ENCODE measurements around the gene STAC. TPM values are rescaled to one million over a fixed set of nuclear protein-coding genes. Genes with fewer than 3 reads are reported as not detected.
A peak's percentile ranks its signal among the peaks of the same experiment; 100 is the strongest.
"Not testable (repeated sequence)": the region's sequence is repeated elsewhere in the genome, so short reads cannot be mapped to it uniquely, and the experiment has no call there.

The STAC gene
- total and polyA plus RNA-seq, 4 donors = 9.1 to 14.2 (median 12.0) TPM

- intact Hi-C loops (cut with DNase I) = no loop called here
- DNase-seq (no peak), ATAC-seq (ENCODE audit: low FRiP score) (peak; percentile 79)
- H3K4me3 ChIP-seq (ENCODE audit: low read length in 2 of 2) = no peak overlapping the region
- H3K9me3 ChIP-seq (ENCODE audit: control insufficient read depth, low read length) = no peaks in the 10 kb centered on the region
- H3K27me3 ChIP-seq (ENCODE audit: control insufficient read depth in 1 of 2, insufficient read depth in 2 of 2, low read length in 1 of 2) = no peaks in the 10 kb centered on the region
- 7 to 9% methylated on average over 2 of the region's 2 CpGs for whole genome bisulfite sequencing, 2 donors
- peaks cover 0 to 6% of the 10 kb centered on the region in 2 donors for H3K36me3 ChIP-seq (ENCODE audit: control insufficient read depth in 1 of 2, insufficient read depth in 2 of 2, low read length in 1 of 2)
- H3K27ac ChIP-seq (ENCODE audit: low read depth in 1 of 2, low read length in 2 of 2) = no peak overlapping the region
- H3K4me1 ChIP-seq (ENCODE audit: control insufficient read depth in 1 of 2, insufficient read depth in 2 of 2, low read length in 2 of 2) = peaks cover 0 to 6% of the 10 kb centered on the region in 2 donors
Observed at GRCh38 chr3:36496684-36497633, 116.7 kb downstream of the STAC start.

- DNase-seq; H3K36me3 ChIP-seq (ENCODE audit: control insufficient read depth in 1 of 2, insufficient read depth in 2 of 2, low read length in 1 of 2); H3K4me1 ChIP-seq (ENCODE audit: control insufficient read depth in 1 of 2, insufficient read depth in 2 of 2, low read length in 2 of 2); ATAC-seq (ENCODE audit: low FRiP score); H3K4me3 ChIP-seq (ENCODE audit: low read length in 2 of 2); H3K9me3 ChIP-seq (ENCODE audit: control insufficient read depth, low read length); intact Hi-C loops (cut with DNase I); H3K27ac ChIP-seq (ENCODE audit: low read depth in 1 of 2, low read length in 2 of 2); H3K27me3 ChIP-seq (ENCODE audit: control insufficient read depth in 1 of 2, insufficient read depth in 2 of 2, low read length in 1 of 2): not testable (repeated sequence)
- whole genome bisulfite sequencing, 2 donors = 94 to 96% methylated on average over 2 of the region's 2 CpGs
Observed at GRCh38 chr3:36500053-36500452, 119.7 kb downstream of the STAC start.

GRCh38 chr3:36501616-36502015, 121.3 kb downstream of the STAC start:
- ATAC-seq (ENCODE audit: low FRiP score) = no peak
- Histone ChIP-seq H3K4me1 (ENCODE audit: control insufficient read depth in 1 of 2, insufficient read depth in 2 of 2, low read length in 2 of 2) (no peaks in the 10 kb centered on the region), H3K36me3 (ENCODE audit: control insufficient read depth in 1 of 2, insufficient read depth in 2 of 2, low read length in 1 of 2) (peaks cover 3 to 7% of the 10 kb centered on the region in 2 donors), H3K27ac (ENCODE audit: low read depth in 1 of 2, low read length in 2 of 2) (no peak overlapping the region), H3K9me3 (ENCODE audit: control insufficient read depth, low read length) (peaks cover 2% of the 10 kb centered on the region), H3K4me3 (ENCODE audit: low read length in 2 of 2) (no peak overlapping the region), H3K27me3 (ENCODE audit: control insufficient read depth in 1 of 2, insufficient read depth in 2 of 2, low read length in 1 of 2) (no peaks in the 10 kb centered on the region)
- intact Hi-C loops (cut with DNase I) = no loop called here
- DNase-seq = no peak
- WGBS, 2 donors = 93 to 97% methylated on average over 1 of the region's 1 CpG

GRCh38 chr3:36505393-36505792, 125.1 kb downstream of the STAC start:
- Histone ChIP-seq H3K4me3 (ENCODE audit: low read length in 2 of 2) (no peak overlapping the region), H3K27ac (ENCODE audit: low read depth in 1 of 2, low read length in 2 of 2) (no peak overlapping the region), H3K36me3 (ENCODE audit: control insufficient read depth in 1 of 2, insufficient read depth in 2 of 2, low read length in 1 of 2) (peaks cover 3 to 7% of the 10 kb centered on the region in 2 donors), H3K27me3 (ENCODE audit: control insufficient read depth in 1 of 2, insufficient read depth in 2 of 2, low read length in 1 of 2) (no peaks in the 10 kb centered on the region), H3K4me1 (ENCODE audit: control insufficient read depth in 1 of 2, insufficient read depth in 2 of 2, low read length in 2 of 2) (no peaks in the 10 kb centered on the region), H3K9me3 (ENCODE audit: control insufficient read depth, low read length) (peaks cover 2% of the 10 kb centered on the region)
- DNase-seq (no peak), ATAC-seq (ENCODE audit: low FRiP score) (no peak)
- 95% methylated on average over 2 of the region's 2 CpGs for WGBS, 2 donors
- intact Hi-C loops (cut with DNase I) = no loop called here

GRCh38 chr3:36511791-36512486, 131.6 kb downstream of the STAC start:
- H3K36me3 ChIP-seq (ENCODE audit: control insufficient read depth in 1 of 2, insufficient read depth in 2 of 2, low read length in 1 of 2) = no peaks in the 10 kb centered on the region
- no peaks in the 10 kb centered on the region for H3K4me1 ChIP-seq (ENCODE audit: control insufficient read depth in 1 of 2, insufficient read depth in 2 of 2, low read length in 2 of 2)
- 42 to 55% methylated on average over 5 of the region's 5 CpGs for WGBS, 2 donors
- no peak overlapping the region for H3K27ac ChIP-seq (ENCODE audit: low read depth in 1 of 2, low read length in 2 of 2)
- DNase-seq (no peak), ATAC-seq (ENCODE audit: low FRiP score) (no peak)
- H3K27me3 ChIP-seq (ENCODE audit: control insufficient read depth in 1 of 2, insufficient read depth in 2 of 2, low read length in 1 of 2) = no peaks in the 10 kb centered on the region
- no peak overlapping the region for H3K4me3 ChIP-seq (ENCODE audit: low read length in 2 of 2)
- no peaks in the 10 kb centered on the region for H3K9me3 ChIP-seq (ENCODE audit: control insufficient read depth, low read length)
- intact Hi-C loops (cut with DNase I) = no loop called here

- intact Hi-C loops (cut with DNase I) = no loop called here
- H3K4me3 ChIP-seq (ENCODE audit: low read length in 2 of 2) = no peak overlapping the region
- no peaks in the 10 kb centered on the region for H3K36me3 ChIP-seq (ENCODE audit: control insufficient read depth in 1 of 2, insufficient read depth in 2 of 2, low read length in 1 of 2)
- H3K4me1 ChIP-seq (ENCODE audit: control insufficient read depth in 1 of 2, insufficient read depth in 2 of 2, low read length in 2 of 2) = no peaks in the 10 kb centered on the region
- no peaks in the 10 kb centered on the region for H3K27me3 ChIP-seq (ENCODE audit: control insufficient read depth in 1 of 2, insufficient read depth in 2 of 2, low read length in 1 of 2)
- DNase-seq (no peak), ATAC-seq (ENCODE audit: low FRiP score) (no peak)
- 33 to 35% methylated on average over 3 of the region's 3 CpGs for WGBS, 2 donors
- no peaks in the 10 kb centered on the region for H3K9me3 ChIP-seq (ENCODE audit: control insufficient read depth, low read length)
- H3K27ac ChIP-seq (ENCODE audit: low read depth in 1 of 2, low read length in 2 of 2) = no peak overlapping the region
Observed at GRCh38 chr3:36512555-36512954, 132.3 kb downstream of the STAC start.

- no peak overlapping the region for H3K27ac ChIP-seq (ENCODE audit: low read depth in 1 of 2, low read length in 2 of 2)
- H3K4me1 ChIP-seq (ENCODE audit: control insufficient read depth in 1 of 2, insufficient read depth in 2 of 2, low read length in 2 of 2) = no peaks in the 10 kb centered on the region
- ATAC-seq (ENCODE audit: low FRiP score) (no peak), DNase-seq (no peak)
- no peaks in the 10 kb centered on the region for H3K27me3 ChIP-seq (ENCODE audit: control insufficient read depth in 1 of 2, insufficient read depth in 2 of 2, low read length in 1 of 2)
- WGBS, 2 donors = 96 to 100% methylated on average over 1 of the region's 1 CpG
- H3K36me3 ChIP-seq (ENCODE audit: control insufficient read depth in 1 of 2, insufficient read depth in 2 of 2, low read length in 1 of 2) = peaks cover 0 to 2% of the 10 kb centered on the region in 2 donors
- no peaks in the 10 kb centered on the region for H3K9me3 ChIP-seq (ENCODE audit: control insufficient read depth, low read length)
- no peak overlapping the region for H3K4me3 ChIP-seq (ENCODE audit: low read length in 2 of 2)
- intact Hi-C loops (cut with DNase I) = no loop called here
Observed at GRCh38 chr3:36514171-36514570, 133.9 kb downstream of the STAC start.

- H3K27ac ChIP-seq (ENCODE audit: low read depth in 1 of 2, low read length in 2 of 2) = no peak overlapping the region
- H3K9me3 ChIP-seq (ENCODE audit: control insufficient read depth, low read length) = no peaks in the 10 kb centered on the region
- DNase-seq (no peak), ATAC-seq (ENCODE audit: low FRiP score) (no peak)
- intact Hi-C loops (cut with DNase I) = no loop called here
- 93 to 94% methylated on average over 3 of the region's 3 CpGs for WGBS, 2 donors
- H3K27me3 ChIP-seq (ENCODE audit: control insufficient read depth in 1 of 2, insufficient read depth in 2 of 2, low read length in 1 of 2) = no peaks in the 10 kb centered on the region
- no peaks in the 10 kb centered on the region for H3K4me1 ChIP-seq (ENCODE audit: control insufficient read depth in 1 of 2, insufficient read depth in 2 of 2, low read length in 2 of 2)
- no peak overlapping the region for H3K4me3 ChIP-seq (ENCODE audit: low read length in 2 of 2)
- peaks cover 0 to 2% of the 10 kb centered on the region in 2 donors for H3K36me3 ChIP-seq (ENCODE audit: control insufficient read depth in 1 of 2, insufficient read depth in 2 of 2, low read length in 1 of 2)
Observed at GRCh38 chr3:36519682-36520081, 139.4 kb downstream of the STAC start.

Measured in aorta (tissue), 5 donors.